Eye (tissue), 1 donor: Measurements from ENCODE around the gene NCBP2L.
A peak's percentile ranks its signal among the peaks of the same experiment; 100 is the strongest.

Experiments used
- DNase-seq: peaks from one replicate; pipeline ENCODE4 v3.0.0-alpha.2; 2015

NCBP2L gene

DNA sequence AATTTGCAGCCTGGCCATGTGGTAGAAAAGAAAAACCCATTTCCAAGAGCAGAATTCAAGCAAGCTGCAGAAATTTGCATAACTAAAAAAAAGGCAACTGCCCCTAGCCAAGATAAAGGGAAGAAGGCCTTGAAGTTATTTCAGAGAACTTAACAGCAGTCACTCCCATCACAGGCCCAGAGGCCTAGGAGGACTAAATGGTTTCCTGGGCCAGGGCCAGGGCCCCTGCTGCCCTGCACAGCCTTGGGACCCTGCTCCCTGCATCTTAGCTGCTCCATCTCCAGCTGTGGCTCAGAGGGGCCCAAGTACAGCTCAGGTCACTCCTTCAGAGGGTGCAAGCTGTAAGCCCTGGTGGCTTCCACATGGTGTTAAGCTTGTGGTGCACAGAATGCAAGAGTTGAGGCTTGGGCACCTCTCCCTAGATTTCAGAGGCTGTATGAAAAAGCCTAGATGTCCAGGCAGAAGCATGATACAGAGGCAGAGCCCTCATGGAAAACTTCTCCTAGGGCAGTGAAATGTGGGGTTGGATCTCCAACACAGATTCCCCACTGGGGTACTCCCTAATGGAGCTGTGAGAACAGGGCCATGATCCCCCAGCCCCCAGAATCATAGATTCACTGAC, 41.5 kb downstream of the NCBP2L start:
- DNase-seq: no peak

DNA sequence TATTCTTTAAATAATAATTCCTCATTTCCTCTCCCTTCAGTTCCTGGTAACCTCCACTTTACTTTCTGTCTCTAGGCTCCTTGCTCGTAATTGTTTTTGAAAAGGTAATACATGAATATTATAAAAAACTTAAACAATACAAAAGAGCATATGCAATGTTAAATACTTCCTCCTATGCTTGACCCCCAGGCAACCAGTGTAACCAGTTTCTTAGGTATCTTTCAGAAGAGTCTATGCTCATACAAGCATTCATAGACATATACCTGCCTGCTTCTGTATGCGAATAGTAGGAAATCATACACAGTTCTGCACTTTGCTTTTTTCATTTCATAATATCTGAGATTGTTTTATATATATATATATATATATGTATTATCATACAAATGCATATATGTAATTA, 45.5 kb downstream of the NCBP2L start:
- DNase-seq: no peak

DNA sequence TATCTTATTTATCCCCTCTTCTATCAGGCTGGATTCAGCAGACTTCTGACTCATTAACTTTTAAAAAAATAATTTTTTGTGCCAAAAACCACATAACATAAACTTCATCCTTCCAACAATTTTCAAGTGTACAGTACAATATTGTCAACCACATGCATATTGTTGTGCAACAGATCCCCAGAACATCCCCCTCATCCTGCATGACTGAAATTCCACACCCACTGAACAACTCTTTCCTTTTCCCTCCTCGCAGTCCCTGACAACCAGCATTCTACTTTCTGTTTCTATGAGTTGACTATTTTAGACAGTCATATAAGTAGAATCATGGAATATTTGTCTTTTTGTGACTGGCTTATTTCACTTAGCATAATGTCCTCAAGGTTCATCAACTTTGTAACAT, 45.9 kb downstream of the NCBP2L start:
- DNase-seq: no peak

DNA sequence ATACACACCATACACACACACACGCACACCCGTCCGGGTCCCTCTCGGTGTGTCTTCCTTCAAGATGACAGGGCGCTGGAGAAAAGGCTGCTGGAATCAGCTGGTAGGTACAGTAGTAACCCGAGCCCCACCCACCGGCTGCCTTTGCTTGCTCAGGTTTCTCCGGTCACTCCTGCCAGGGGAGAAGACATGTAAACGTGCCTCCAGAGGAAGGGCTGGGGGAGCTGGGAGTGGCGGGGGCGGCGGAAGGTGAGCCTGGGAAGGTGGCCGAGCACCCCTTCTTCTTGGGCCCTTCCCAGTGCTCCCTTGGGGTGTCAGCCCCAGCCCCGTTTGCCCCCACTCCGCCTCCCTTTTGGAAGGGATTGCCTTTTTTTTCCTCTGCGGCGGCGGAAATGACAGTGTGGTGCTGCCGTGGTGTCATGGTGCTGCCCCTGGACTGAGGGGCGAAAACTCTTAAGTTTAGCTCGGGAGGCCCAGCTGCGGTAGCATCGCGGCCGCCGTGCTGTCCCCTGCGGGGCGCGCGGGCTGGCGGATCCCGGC, 48.2 kb downstream of the NCBP2L start, which contains the start of gene MID2:
MID2 (plus strand) TSS at position 169 of the 540 bp plus-strand sequence. CDS start 561 bp downstream, outside the sequence.
- peak; percentile 72 for DNase-seq

DNA sequence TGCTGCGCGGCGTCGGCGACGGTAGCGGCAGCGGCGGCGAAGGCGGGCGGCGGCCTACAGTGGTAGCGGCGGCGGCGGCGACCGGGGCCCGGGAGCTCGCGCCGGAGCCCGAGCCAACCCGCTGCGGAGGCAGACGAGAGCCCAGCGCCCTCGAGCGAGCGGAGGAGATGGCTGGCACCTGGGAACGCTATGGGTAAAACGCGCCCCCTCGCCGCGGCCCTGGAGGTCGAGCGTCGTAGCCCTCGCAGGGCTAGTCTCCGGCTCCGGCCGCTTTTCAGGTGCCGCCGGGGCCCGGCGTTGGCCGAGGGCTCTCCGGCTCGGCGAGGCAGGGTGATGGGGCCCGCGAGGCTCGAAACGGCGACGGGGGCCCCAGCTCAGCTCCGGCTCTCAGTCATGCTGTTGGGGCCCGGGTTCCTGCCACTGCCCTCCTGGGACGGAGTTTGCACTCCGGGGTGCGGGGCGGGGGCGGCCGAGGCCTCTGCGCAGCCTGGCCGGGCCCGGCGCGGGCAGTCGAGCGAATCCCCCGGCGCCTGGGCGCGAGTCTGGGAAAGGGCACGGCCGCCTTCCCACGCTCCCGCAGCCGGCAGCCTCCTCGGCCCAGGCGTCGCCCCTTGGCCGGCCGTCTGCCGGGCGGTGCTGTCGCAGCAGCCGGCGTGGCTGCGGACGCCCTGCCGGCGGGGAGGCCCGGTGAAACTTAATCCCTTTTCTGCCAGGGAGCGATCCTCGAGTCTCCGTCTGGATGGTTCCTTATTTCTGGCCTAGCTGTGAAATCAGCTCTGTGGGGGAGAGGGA, 48.9 kb downstream of the NCBP2L start:
- DNase-seq: peak; percentile 72

DNA sequence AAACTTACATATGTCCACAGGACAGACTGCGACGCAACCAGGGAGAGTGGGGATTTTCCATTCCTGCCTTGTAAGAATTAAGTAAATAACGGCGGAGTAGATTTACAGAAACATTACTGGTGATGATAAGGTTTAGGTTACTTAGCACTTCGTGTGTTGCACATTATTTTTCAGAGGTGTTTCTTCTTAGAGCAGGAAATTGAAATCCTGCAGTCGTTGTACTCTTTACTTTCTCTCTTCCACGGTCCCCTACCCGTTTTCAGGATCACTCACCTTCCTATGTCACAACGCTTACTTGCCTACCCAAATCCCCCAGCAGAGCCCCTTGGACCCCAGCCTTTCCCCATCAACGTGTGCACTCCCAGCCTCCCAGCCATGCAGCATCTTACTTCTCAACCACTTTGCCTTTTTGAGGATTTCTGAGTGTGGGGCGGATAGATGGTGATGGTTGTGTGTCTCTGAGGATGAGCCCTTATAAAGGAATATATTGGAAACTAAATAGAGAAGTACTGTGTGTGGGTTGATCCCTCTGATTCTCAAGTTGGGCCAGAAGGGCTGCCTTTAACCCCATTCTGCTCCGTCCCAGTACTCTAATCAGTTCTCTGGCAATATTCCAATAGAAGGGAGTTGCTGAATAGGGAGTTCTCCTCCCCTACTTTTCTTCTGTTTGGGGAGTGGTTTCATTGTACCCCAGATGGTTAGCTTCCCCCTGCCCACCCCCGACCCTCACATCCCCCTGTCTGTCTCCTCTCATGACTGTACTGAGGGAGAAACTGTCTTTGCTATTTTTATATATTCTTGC, 49.7 kb downstream of the NCBP2L start:
- peak; percentile 54 for DNase-seq

DNA sequence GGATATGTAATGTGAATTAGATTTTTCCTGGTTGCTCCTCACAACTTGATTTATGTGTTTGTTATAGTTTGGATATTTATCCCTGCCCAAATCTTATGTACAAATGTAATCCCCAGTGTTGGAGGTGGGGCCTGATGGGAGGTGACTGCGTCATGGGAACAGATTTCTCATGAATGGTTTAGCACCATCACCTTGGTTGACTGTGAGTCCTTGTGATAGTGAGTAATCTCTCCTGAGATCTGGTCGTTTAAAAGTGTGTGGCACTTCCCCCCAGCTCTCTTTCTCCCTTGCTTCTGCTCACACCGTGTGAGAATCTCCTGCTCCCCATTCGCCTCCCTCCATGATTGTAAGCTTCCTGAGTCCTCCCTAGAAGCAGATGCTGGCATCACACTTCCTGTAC, 50.3 kb downstream of the NCBP2L start:
- DNase-seq: no peak

DNA sequence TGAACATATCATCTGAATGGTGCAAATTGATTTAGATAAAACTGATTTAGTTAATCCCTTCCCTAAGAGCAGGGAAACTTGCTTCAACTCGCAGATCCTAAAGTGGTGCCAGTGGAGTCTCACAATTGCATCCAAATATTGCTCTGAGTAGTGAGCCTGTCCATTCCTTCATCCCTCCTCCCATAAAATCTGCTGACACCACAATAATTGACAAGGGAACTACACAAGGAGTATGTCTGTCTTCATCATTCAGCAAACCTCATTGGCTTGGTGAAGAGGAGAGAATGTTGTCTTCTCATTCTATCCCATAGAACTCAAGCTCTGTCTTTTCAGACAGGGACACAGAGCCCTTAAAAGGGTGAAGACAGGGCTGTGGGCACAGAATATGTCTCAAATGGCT, 52.3 kb downstream of the NCBP2L start:
- no peak for DNase-seq

DNA sequence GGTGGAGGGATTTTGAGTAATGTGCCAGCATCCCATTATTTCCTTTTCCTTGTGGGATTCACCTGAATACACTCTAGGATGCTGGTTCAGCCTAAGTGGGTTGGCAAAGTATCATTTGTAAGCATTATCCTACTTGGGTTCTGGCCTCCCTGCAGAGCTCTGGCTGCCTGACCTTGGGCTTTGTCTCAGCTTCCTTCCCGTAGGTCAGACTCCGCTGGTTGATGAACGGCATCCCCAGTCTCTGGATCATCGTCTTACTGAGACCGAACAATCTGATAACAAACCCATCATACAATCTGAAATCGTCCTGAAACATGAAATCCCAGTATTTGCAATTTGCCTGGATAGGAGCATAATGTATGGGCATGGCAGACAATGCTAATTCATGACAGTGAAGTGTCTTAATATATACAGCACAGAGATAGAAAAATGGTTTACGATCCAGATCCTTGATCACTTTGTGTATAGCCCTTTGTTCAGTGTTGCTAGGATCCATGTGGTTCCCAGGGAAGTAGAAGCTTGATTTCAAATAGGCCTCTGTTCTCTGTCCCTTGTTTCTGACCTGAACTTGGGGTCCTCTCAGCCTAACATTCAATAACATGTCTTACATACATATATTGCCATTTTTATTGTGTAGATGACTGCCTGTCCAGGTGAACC, 53.7 kb downstream of the NCBP2L start:
- DNase-seq: no peak

DNA sequence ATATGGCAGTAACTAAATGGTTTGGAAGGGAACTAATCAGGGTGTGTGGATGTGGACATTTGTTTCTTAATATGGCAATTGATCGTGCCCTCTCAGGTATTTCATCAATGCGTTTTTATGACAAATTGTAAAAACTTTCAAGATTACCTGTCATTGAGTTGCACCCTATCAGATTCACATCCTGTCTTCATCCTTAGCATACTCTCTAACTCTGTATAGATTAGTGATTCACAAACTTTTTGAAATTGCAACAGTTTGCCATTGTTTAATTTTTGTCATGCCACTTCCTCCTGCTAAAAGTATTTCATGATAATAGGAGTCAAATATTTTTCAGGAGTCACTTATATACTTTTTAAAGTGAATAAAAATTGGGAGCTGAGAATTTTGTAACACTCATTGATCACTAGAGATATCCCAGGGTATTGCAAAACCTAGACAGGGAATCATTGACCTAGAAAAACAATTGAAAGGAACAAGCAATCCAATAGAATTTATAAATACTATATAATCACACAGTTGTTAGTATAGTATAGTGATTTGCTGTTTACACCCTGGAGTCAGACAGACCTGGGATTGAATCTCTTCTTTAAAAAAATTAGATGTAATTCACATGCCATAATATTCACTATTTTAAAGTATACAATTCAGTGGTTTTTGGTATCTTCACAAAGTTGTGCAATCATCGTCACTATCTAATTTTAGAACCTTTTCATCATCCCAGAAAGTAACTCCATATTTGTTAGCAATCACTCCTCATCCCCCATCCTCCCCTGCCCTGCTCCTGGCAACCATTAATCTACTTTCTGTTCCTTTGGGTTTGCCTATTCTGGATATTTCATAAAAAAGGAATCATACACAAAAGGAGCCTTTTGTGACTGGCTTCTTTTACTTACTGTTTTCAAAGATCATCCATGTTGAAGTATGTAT, 57.0 kb downstream of the NCBP2L start:
- DNase-seq: no peak

DNA sequence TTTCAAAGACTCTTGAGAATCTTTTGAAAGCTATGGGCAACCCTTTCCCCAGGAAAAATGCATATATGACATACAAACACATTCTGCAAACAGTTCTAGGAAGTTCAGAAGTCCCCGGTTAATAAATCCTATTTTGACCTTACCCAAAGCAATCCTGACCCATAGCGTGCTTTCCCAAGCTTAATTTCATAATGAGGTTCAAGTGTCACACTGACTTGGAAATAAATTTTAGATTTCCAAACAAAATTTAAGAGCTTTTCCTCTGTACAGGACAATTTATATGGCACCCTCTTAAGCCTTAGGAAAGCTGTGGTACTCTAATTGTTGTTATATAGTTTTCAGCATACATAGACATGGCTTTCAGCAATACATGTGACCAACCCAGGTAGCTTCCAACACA, 59.4 kb downstream of the NCBP2L start:
- no peak for DNase-seq

DNA sequence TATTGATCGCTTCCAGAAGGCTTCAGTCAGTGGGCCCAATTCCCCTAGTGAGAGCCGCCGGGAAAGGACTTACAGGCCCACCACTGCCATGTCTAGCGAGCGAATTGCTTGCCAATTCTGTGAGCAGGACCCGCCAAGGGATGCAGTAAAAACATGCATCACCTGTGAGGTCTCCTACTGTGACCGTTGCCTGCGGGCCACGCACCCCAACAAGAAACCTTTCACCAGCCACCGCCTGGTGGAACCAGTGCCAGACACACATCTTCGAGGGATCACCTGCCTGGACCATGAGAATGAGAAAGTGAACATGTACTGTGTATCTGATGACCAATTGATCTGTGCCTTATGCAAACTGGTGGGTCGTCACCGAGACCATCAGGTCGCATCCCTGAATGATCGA, 63.4 kb downstream of the NCBP2L start:
- no peak for DNase-seq

DNA sequence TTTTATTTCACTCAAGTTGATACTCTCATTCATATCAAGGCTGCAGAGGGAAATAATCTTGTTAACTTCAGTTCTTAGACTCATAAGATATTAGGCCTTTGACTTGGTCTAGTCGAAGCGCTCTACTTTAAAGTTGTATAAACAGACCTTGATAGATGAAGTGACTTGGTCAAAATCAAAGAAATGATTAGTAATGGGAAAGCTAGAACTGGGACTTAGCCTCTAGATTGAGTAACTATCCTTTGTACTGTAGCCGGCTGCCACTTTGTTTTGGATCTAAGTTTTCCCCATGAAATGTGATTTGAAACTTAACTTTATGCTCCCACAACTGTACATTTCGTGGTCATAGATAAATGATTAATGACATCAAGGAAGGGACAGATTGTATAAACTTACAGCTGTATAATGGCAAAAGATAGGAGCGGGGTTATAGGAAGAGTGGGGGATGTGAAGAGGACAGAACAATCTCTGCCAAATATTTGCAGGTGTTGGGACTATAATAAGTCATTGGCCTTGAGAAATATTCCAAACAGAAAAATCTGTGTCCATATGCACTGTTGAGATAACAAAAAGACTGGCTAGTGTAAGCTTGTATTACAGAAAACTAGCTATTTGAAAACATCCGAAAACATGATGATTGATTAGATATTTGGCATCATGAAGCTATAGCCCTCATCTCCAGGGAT, 65.3 kb downstream of the NCBP2L start:
- DNase-seq: no peak
